Epithelial cell of prostate (primary cell): ENCODE results near the gene PPP1R16B.
A peak's percentile ranks its signal among the peaks of the same experiment; 100 is the strongest.
"Not testable (repeated sequence)": the region's sequence is repeated elsewhere in the genome, so short reads cannot be mapped to it uniquely, and the experiment has no call there.

ENCODE experiments used
- DNase-seq: peaks from one replicate; pipeline ENCODE4 v3.0.0-alpha.2; 2011; ENCODE audit warnings: low read depth, low spot score
- H3K27ac ChIP-seq: fragments of 450-650 bp; 2 replicates; pipeline ENCODE4 v1.5.1; 2017; ENCODE audit warnings: mild to moderate bottlenecking

PPP1R16B gene

DNA sequence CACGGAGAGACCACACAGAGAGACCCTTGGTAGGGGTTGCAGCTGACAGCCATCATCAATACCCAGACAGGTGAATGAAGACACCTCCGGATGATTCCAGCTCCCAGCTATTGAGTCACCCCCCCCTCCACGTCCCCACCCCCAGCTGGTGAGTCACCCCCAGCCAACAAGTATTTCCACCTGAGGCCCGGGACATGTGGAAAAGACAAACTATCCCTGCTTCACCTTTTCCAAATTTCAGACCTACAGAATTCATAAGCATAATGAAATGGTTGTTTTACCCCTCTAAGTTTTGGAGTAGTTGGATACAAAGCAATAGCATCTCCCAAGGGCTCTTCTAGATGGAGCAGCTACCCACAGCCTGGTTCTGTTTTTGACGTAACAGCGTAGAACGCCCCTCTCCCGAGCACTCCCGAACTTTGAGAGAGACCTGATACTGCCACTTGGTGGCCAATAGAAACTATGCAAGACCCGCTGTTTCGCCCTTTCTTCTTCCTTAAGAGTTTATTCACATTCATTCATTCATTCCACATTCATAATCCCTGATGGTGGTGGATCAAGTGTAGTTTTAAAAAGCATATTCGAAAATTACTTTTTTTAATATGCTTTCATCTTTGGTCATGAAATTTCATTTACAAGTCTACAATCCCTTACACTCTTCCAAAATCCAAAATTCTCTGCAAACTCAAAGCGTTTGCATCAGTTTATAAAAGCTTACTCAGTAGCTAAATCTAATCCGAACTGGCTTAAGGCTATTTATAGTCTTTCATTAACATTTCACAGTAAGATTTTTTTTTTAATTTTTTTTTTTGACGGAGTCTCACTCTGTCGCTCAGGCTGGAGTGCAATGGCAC is 15.1 kb upstream of the PPP1R16B start:
- DNase-seq, result peak; percentile 44
- peak overlapping the region; percentile 75 for H3K27ac ChIP-seq

DNA sequence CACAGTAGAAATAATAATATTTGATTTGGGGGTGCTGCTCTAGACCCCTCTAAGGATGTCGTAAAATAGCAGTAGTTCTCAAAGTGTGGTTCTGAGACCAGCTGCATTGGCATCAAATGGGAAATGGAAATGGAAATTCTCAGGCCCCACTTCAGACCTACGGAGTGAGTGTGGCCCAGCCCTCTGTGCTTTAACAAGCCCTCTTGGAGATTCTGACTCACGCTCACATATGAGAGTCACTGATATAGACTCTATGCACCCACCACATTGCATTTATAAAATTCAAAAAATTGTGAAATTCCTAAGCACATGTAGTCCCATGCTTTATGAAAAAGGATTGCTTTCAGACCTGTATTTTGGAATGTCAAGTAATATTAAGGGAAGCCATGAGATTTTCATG is 14.2 kb upstream of the PPP1R16B start:
- DNase-seq, result no peak

DNA sequence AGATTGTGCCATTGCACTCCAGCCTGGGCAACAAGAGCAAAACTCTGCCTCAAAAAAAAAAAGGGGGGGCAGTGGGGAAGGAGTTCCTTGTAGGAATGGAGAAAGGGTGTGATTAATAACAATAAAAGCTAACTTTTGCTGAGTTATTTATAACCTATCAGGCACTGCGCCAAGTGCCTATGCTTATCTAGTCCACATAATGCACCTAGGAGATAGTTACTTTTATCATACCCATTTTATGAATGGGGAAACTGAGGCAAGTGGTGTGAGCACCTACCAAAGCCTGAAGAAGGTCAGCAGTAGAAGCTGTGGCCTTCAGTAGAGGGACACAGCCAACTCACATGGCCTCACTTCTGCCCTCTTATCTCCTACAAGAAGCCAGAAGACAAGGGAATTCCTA is 13.6 kb upstream of the PPP1R16B start:
- DNase-seq, result no peak
- no peak overlapping the region for H3K27ac ChIP-seq

More for the DNA sequence above, 14.2 kb upstream of the PPP1R16B start:
- H3K27ac ChIP-seq, result no peak overlapping the region

DNA sequence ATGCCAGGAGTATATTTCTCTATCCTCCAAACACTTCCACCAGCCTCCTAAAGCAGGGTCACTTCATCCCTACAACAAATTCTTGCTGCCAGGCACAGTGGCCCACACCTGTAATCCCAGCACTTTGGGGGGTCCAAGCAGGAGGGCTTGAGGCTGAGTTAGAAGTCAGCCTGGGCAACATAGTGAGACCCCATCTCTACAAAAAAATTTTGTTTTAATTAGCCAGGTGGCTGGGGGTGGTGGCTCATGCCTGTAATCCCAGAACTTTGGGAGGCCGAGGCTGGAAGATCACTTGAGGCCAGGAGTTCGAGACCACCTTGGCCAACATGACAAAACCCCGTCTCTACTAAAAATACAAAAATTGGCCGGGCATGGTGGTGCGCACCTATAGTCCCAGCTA is 11.4 kb upstream of the PPP1R16B start:
- H3K27ac ChIP-seq, DNase-seq: not testable (repeated sequence)

DNA sequence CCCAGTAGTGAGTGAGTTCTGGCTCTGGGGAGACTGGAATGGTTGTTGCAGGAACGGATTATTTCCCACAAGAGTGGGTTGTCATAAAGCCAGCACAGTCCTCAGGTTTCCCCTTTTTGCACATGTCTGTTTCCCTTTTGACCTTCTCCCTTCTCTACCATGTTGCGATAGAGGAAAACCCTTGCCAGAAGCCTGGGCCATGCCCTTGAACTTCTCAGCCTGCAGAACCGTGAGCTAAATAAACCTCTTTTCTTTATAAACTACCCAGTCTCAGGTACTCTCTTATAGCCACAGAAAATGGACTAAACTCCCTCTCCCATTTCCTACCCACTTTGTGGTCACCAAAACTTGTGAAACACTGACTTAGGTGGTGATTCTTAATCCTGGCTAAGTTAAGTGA is 7.2 kb upstream of the PPP1R16B start:
- DNase-seq, result no peak
- H3K27ac ChIP-seq, result no peak overlapping the region

DNA sequence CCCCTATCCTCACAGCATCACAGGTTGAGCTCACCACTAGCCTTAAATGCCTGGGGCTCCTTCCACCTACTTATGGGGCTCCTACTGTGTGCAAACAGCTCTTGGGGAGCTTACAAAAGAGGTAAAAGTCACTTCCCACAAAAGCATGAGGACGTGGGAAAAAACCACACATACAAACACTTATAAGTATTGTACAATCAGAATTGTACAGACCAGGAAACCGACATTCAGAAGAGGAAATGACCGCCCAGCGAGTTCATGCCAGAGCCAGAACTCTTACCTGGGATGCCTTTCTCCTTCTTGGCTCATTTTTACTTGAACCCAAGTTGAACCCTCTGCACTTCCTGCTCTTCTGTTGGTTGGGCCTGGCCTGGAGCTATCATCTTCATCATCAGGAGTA is 6.3 kb upstream of the PPP1R16B start:
- no peak overlapping the region for H3K27ac ChIP-seq
- no peak for DNase-seq

DNA sequence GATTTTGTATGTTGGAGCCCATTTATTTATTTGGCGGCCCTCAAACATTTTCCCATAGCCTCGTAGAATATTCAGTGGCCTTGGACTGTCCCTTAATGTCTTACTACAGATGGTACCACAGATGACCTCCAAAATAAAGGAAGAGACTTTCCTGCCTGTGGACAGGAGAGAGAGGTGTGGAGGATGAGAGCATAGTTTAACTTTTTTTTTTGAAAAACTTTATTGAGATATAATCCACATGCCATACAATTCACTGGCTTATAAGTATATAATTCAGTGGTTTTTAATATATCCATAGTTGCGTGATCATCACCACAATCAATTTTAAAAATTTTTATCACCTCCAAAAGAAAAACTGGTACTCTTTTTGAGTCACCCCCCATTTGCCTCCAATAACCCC is 4.6 kb upstream of the PPP1R16B start:
- H3K27ac ChIP-seq, result no peak overlapping the region

DNA sequence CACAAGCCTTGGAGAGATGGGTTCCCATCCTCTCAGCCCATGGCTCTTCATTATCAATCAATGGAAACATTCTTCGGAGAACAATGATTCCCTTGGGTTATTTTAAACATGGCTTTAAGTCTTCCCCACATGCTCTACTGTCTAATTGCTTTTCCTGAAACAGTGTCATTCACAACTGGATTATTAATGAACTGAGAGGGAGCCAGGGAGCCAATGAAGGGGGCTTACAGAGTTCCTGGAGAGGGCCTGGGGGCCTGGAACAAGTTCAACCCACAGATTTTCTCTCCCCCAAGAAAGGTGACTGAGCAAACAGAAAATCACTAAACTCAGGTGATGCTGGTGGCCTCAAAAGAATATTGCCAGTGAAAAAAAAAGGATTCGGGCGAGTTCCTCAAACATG is 1.3 kb upstream of the PPP1R16B start:
- no peak for DNase-seq
- H3K27ac ChIP-seq, result no peak overlapping the region

More for the DNA sequence above, 4.6 kb upstream of the PPP1R16B start:
- no peak for DNase-seq

DNA sequence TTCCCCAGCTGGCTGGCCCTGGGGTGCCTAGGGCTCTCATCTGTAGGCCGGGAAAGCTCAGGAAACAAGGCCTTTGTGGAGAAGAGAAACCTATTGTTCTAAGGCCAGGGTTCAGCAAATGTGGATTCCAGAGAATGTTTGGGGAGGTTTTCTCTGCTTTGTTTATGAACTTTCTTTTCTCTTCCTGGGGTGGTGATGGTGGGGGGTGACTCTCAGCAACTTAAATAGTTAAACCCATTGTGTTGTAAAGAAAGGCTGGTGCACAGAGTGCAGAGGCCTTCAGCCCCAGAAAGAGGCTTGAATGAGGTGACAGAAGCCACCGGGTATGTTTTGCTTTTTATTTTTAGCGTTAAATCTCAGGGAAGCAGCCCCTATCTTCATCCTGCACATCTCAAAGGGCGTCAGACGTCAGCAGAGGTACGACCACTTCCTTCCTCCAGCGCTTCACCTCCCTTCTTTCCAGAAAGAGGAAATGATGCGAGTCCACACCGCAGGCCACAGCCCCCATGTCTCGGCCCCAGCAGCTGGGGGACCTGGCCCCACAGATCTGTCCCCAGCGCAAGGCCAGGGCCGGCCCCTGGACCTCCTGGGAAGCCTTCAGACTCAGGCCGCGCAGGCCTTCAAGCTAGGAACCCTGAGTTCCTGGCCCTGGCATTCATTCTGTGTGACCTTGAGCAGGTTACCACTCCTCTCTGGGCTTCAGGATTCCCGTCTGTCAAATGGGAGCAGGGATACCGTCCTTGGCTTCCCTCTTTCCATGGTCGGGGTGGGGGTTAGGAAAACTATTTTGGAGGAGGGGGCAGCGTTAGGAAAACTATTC is 605 bp upstream of the PPP1R16B start:
- no peak for DNase-seq
- H3K27ac ChIP-seq, result no peak overlapping the region

DNA sequence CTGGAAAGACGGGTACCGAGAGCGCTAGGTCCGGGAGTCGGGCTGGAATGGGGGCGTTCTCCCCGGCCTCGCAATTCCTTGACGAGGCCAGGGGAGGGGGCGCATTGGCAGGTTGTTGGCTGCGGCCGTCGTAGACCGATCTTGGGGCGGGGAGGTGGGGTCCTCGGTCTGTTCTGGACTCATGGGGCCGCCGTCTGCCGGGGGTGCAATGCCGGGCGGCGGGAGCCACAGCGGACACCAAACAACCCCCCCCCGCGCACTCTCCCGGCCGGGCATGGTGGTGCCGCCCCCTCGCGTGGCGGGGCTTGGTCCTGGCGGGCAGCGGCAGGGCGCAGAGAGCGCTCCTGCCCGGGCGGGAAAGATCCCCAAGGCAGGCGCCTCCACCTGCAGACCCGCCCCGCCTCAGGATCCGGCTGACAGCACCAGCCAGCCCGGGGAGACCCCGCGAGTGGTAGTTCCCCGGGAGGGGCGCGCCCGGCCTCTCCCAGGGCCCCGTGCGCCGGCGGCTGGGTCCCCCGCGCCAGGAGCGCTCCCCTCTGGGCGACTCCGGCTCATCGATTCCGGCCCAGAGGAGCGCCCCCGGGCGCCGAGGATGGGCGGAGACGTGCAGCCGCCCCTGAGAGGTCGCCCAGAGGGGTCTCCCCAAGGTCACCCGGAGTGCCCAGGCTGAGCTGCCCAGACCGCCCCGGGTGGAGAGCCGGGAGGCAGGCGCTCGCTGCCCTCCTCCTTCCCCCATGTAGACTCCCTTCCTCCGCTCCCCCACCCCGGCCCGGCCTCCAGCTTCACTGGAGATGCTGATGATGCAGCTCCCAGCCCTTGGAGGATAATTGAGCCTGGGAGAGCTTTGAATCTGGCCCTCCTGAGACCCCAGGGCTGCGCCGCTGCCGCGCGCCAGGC is 709 bp downstream of the PPP1R16B start:
- DNase-seq, result no peak
- no peak overlapping the region for H3K27ac ChIP-seq

DNA sequence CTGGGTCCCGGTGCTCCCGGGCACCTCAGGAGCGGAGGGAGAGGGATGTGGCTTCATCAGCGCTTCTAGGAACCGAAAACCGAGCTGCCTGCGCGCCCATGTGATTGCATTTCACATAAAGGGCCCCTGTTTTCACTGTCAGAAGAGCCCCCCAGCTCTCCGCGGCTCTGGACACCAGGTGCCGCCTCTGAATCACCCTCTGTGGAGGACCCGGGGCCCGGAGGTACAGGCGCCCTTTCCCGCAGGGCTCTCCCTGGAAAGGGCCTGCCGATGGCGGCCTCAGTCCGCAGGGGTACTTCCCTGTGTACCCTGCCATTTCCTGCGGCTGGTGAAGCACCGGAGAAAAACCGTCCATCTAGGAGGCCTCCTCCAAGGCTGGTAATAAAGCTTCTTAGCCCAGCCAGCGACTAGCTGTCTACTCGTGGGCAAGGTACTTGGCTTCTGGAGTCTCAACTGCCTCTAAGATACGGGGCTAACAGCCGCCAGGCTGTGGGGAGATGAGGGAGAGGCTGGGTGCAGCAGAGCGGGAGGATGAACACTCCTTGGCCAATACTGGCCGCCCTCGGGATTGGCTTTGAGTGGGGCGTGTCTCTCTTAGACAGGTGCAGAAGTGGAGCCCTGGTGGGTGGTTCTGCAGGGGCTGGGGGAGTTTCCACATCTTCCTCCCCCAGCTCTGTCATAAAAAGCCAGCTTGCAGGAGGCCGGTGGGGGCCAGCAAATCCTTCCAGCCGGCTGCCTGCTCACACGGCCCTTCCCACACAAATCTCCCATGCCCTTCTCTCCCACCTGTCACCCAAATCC is 1.6 kb downstream of the PPP1R16B start:
- no peak overlapping the region for H3K27ac ChIP-seq
- DNase-seq, result no peak

DNA sequence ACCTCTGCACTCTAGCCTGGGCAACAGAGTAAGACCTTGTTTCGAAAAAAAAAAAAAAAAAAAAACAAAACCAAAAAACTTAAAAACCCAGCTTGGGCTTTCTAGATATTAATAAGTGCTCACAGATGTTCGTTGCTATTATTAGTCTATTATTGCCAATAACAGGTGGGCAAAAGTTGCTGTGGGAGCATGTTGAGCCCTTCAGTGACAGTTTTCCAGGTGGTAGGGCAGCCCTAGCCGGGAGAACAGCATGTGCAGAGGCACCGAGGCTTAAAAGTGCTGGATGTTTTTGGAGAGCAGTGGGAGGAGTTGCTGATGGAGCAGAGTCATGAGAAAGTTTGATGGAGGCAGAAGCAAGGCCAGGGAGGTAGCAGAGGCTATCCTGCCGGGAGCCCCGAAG is 4.4 kb downstream of the PPP1R16B start:
- DNase-seq, result no peak
- no peak overlapping the region for H3K27ac ChIP-seq

DNA sequence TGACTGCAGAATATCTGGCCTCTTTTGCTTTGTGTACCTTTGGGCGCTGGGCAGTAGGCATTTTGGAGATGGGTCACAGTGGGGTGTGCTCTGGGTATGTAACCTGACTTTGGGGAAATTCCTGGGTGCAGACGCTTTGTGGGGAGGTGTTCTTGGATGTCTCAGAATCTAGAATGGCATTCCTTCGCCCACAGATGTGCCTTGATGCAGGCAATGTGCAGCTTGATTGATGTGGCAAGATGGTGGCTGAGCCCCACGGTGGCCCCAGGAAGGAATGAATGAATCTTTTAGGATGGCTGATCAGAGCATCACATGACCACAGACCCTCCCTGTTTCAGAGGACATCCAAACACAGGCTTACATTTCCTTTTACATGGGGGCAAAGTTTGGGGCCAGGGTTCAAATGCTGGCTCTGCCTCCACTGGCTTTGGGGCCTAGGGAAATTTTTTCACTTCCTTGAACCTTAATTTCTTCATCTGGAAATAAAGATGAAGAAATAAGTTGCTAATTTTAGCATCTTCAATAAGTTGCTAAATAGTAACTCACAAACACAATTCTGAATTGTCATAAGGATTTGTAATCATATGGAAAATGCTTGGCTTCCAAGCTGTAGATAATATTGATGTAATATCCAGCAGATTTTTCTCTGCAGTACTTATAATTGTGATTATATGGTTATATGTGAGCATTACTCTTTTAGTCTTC is 5.6 kb downstream of the PPP1R16B start:
- H3K27ac ChIP-seq, result no peak overlapping the region
- no peak for DNase-seq

DNA sequence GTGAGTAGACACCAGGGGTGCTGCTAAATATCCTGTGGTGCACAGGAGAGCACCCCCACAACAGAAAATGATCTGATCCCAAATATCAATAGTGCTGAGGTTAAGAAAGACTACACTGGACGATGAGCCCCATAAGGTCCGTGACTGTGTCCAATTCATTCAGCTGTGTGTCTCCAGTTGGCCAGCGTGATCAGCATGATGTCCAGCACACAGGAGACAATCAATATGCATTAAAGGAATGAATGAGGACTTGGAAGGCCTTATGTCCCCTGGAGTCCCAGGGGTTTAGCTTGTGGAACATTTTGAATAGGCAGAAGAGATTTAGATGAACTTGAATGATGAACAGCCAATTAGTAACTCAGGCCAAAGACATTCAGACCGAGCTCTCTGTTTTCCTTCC is 6.3 kb downstream of the PPP1R16B start:
- DNase-seq, result no peak
- H3K27ac ChIP-seq, result no peak overlapping the region

DNA sequence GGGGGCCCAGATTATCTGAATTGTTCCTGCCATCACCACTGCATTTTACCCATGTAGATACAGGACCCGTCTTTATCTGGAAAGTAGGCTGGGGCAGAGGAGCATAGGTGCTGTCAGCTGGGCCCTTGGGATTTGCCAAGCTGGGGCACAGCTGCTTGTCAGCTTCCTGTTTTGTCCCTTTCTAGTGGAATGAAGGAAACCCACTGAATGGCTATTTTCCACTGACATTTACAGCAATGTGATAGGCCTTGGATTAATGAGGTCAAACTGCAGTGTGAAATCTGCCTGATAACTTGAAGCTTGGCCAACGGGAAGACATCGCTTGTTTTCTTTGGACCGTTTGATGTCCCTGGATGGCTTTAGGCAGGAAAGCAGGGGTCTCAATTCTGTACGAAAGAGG is 6.7 kb downstream of the PPP1R16B start:
- DNase-seq, result no peak

DNA sequence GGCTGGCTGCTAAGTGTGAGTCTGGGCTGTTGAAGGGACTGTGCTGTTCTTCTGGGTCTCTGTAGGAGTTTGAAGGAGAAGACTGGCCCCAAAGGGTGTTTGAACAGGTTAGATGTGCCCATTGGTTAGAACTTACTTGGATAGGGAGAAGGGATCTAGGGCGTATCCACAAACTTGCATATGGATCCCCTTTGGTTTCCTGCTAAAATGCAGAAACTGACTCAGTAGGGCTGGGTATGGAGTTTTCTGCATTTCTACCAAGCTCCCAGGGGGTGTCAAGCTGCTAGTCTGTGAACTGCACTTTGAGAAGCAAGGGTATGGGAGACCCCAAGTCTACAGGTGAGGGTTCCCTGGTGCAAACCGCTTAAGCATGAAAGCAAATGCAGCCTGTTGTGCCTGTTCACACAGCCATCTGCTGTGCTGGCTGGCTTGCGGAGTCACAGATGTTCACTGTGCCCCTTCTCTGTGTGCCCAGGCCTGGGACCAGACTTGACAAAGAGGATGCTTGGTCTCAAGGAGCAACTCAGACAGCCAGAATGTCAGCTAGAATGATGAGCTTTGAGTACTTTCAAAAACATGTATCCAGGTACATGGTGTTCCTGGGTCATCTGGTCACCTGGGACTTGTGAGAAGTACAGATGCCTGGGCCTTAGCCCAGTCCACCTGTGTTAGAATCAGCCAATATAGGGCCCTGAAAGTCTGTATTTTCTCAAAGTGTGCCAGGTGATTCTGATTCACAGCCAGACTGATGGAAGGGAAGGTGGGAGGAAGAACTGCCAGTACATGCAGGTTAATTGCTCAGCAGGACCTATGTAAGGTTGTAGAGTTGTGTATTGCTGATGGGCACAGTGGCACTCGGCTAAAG is 7.4 kb downstream of the PPP1R16B start:
- DNase-seq, result no peak
- H3K27ac ChIP-seq, result no peak overlapping the region

More for the DNA sequence above, 6.7 kb downstream of the PPP1R16B start:
- no peak overlapping the region for H3K27ac ChIP-seq

DNA sequence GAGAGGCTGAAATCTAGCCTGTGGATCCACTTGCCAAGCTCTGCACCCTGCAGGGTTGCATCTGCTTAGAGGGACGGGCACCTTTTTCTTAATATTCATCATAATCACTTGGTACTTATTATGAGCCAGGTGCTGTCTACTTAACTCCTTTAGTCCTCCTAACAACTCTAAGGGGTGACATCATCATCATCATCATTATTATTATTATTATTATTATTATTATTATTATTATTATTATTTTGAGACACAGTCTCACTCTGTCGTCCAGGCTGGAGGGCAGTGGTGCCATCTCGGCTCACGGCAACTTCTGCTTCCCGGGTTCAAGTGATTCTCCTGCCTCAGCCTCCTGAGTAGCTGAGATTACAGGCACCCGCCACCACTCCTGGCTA is 8.1 kb downstream of the PPP1R16B start:
- not testable (repeated sequence) for DNase-seq, H3K27ac ChIP-seq

DNA sequence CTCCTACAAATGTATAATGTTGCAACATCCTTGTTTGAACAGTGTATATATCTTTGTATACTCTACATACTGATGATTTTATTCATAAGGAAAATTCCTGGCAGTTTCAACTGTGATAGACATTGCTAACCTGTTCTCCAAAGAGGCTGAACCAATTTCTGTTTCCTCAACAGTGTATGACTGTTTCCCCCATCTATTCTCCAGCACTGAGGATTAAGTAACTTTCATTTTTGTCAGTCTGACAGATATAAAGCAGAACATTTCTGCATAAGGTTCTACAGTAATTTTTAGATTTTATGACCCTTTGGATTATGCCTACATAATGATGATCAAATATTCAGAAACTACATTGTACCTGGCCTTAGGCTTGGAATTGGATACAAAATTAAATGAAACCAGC is 9.9 kb downstream of the PPP1R16B start:
- no peak overlapping the region for H3K27ac ChIP-seq
- DNase-seq, result no peak
